ENCODE results near the gene PHF21B.
A peak's percentile ranks its signal among the peaks of the same experiment; 100 is the strongest.
"Not testable (repeated sequence)": the region's sequence is repeated elsewhere in the genome, so short reads cannot be mapped to it uniquely, and the experiment has no call there.

The PHF21B gene

DNA sequence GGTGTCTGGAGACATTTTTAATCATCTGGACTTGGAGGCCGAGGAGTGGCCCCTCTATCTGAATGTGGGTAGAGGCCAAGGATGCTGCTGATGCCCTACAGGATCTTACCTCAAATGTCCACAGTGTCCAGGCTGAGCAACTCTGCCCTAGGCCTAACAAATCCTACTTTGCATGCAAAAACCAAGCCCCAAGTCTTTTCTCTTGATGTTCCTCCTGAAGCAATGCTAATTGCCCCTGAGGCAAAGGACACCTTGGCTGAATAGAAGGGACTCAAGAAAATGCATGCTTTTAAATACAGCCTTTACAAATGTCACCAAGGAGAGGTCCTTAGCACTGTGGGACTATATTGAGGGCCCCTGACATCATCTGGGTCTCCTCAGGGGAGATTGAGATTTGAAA is 43.8 kb upstream of the PHF21B start:
- Histone ChIP-seq H3K36me3 (replicated peaks in 1 of 2; ENCODE audit: control insufficient read depth in 2 of 2, insufficient read depth in 2 of 2, low read length in 2 of 2) (no peaks in the 10 kb centered on the region), H3K27me3 (ENCODE audit: control insufficient read depth in 3 of 3, insufficient read depth in 3 of 3, low read depth in 1 of 3, low read length in 3 of 3) (peaks cover 0 to 35% (median 0%) of the 10 kb centered on the region in 3 experiments), H3K4me1 (ENCODE audit: control insufficient read depth in 2 of 2, insufficient read depth in 1 of 2, low read depth in 1 of 2, low read length in 2 of 2) (peaks cover 0 to 8% of the 10 kb centered on the region in 2 donors), H2BK120ac (ENCODE audit: low read depth, low read length) (no peak overlapping the region), H3K9me3 (replicated peaks in 1 of 2; ENCODE audit: control insufficient read depth in 2 of 2, insufficient read depth in 1 of 2, low read depth in 1 of 2, low read length in 2 of 2) (no peaks in the 10 kb centered on the region), H3K23ac (ENCODE audit: low read depth, low read length, poor library complexity) (no peak overlapping the region), H4K91ac (ENCODE audit: low read depth, low read length, poor library complexity) (no peak overlapping the region), H2BK5ac (ENCODE audit: low read length) (no peak overlapping the region), H3K4me2 (ENCODE audit: insufficient read depth, low read length, poor library complexity, severe bottlenecking) (no peak overlapping the region), H3K4me3 (ENCODE audit: low read length in 2 of 2) (no peak overlapping the region), H3K9ac (ENCODE audit: low read depth, low read length, poor library complexity) (no peak overlapping the region), H2BK12ac (ENCODE audit: low read length) (no peak overlapping the region), H2AK5ac (ENCODE audit: low read depth, low read length) (no peak overlapping the region), H3K14ac (ENCODE audit: low read length) (no peak overlapping the region), H4K8ac (ENCODE audit: low read depth, low read length) (no peak overlapping the region), H3K79me1 (ENCODE audit: low read depth, low read length) (no peaks in the 10 kb centered on the region), H3K27ac (replicated peaks; ENCODE audit: low read length) (no peak overlapping the region), H3K18ac (ENCODE audit: low read length) (no peak overlapping the region), H2BK15ac (ENCODE audit: low read length) (no peak overlapping the region), H2AFZ (ENCODE audit: low read length) (no peak overlapping the region), H3K4ac (ENCODE audit: low read length) (no peak overlapping the region)
- WGBS, 2 donors (ENCODE audit: extremely low coverage in 2 of 2, insufficient read length in 2 of 2, insufficient replicate concordance in 1 of 2) = no CpG with 5 or more reads among the region's 1 CpG
- DNase-seq (ENCODE audit: low spot score) = no peak

DNA sequence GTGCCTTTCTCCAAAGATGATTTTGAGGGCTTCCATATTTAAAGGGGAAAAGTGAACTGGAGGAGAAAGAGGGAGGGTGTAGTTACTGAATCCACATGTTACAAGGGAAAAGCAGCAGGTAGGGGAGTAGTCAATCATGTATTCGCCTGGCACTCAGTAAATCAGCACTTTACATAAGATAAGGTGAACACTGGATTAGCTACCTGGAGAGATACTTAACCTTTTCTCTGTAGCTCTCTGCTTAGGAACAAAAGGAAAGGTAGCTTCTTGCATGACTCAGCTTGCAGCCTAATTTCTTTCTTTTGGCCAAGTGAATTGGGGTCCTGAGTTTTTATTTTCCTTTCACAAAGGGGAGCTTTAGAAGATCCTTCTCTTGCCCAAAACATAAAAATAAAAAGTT is 43.3 kb upstream of the PHF21B start:
- WGBS, 2 donors (ENCODE audit: extremely low coverage in 2 of 2, insufficient read length in 2 of 2, insufficient replicate concordance in 1 of 2) = no CpG with 5 or more reads among the region's 1 CpG
- Histone ChIP-seq H3K4ac (ENCODE audit: low read length) (no peak overlapping the region), H4K8ac (ENCODE audit: low read depth, low read length) (no peak overlapping the region), H2BK12ac (ENCODE audit: low read length) (no peak overlapping the region), H3K14ac (ENCODE audit: low read length) (no peak overlapping the region), H3K79me1 (ENCODE audit: low read depth, low read length) (no peaks in the 10 kb centered on the region), H3K4me1 (ENCODE audit: control insufficient read depth in 2 of 2, insufficient read depth in 1 of 2, low read depth in 1 of 2, low read length in 2 of 2) (peaks cover 0 to 8% of the 10 kb centered on the region in 2 donors), H2AK5ac (ENCODE audit: low read depth, low read length) (no peak overlapping the region), H2BK15ac (ENCODE audit: low read length) (no peak overlapping the region), H3K27ac (replicated peaks; ENCODE audit: low read length) (no peak overlapping the region), H3K18ac (ENCODE audit: low read length) (no peak overlapping the region), H2AFZ (ENCODE audit: low read length) (no peak overlapping the region), H3K9ac (ENCODE audit: low read depth, low read length, poor library complexity) (no peak overlapping the region), H3K4me2 (ENCODE audit: insufficient read depth, low read length, poor library complexity, severe bottlenecking) (no peak overlapping the region), H4K91ac (ENCODE audit: low read depth, low read length, poor library complexity) (no peak overlapping the region), H2BK5ac (ENCODE audit: low read length) (no peak overlapping the region), H2BK120ac (ENCODE audit: low read depth, low read length) (no peak overlapping the region), H3K36me3 (replicated peaks in 1 of 2; ENCODE audit: control insufficient read depth in 2 of 2, insufficient read depth in 2 of 2, low read length in 2 of 2) (no peaks in the 10 kb centered on the region), H3K23ac (ENCODE audit: low read depth, low read length, poor library complexity) (no peak overlapping the region), H3K9me3 (replicated peaks in 1 of 2; ENCODE audit: control insufficient read depth in 2 of 2, insufficient read depth in 1 of 2, low read depth in 1 of 2, low read length in 2 of 2) (no peaks in the 10 kb centered on the region), H3K4me3 (ENCODE audit: low read length in 2 of 2) (no peak overlapping the region), H3K27me3 (ENCODE audit: control insufficient read depth in 3 of 3, insufficient read depth in 3 of 3, low read depth in 1 of 3, low read length in 3 of 3) (peaks cover 0 to 37% (median 0%) of the 10 kb centered on the region in 3 experiments)
- DNase-seq (ENCODE audit: low spot score) = no peak

DNA sequence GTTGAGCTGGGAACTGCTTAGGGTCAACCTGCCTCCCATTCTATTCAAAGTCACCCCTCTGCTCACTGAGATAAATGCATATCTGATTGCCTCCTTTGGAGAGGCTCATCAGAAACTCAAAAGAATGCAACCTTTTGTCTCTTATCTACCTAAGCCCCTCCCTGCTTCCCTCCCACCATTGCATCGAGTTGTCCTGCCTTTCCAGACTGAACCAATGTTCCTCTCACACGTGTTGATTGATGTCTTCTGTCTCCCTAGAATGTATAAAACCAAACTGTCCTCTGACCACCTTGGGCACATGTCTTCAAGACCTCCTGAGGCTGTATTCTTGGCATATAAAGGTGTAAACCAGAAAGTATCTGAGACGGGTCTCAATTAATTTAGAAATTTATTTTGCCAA is 42.9 kb upstream of the PHF21B start:
- WGBS, 2 donors (ENCODE audit: extremely low coverage in 2 of 2, insufficient read length in 2 of 2, insufficient replicate concordance in 1 of 2) = no CpG with 5 or more reads among the region's 3 CpGs
- not testable (repeated sequence) for H4K91ac ChIP-seq (ENCODE audit: low read depth, low read length, poor library complexity); H2BK120ac ChIP-seq (ENCODE audit: low read depth, low read length); H4K8ac ChIP-seq (ENCODE audit: low read depth, low read length); H3K4me1 ChIP-seq (ENCODE audit: control insufficient read depth in 2 of 2, insufficient read depth in 1 of 2, low read depth in 1 of 2, low read length in 2 of 2); H3K27ac ChIP-seq (replicated peaks; ENCODE audit: low read length); H2BK12ac ChIP-seq (ENCODE audit: low read length); H3K4me3 ChIP-seq (ENCODE audit: low read length in 2 of 2); H3K14ac ChIP-seq (ENCODE audit: low read length); H2BK5ac ChIP-seq (ENCODE audit: low read length); H3K36me3 ChIP-seq (replicated peaks in 1 of 2; ENCODE audit: control insufficient read depth in 2 of 2, insufficient read depth in 2 of 2, low read length in 2 of 2); H3K23ac ChIP-seq (ENCODE audit: low read depth, low read length, poor library complexity); DNase-seq (ENCODE audit: low spot score); H2BK15ac ChIP-seq (ENCODE audit: low read length); H3K79me1 ChIP-seq (ENCODE audit: low read depth, low read length); H2AFZ ChIP-seq (ENCODE audit: low read length); H3K9me3 ChIP-seq (replicated peaks in 1 of 2; ENCODE audit: control insufficient read depth in 2 of 2, insufficient read depth in 1 of 2, low read depth in 1 of 2, low read length in 2 of 2); H3K4me2 ChIP-seq (ENCODE audit: insufficient read depth, low read length, poor library complexity, severe bottlenecking); H3K18ac ChIP-seq (ENCODE audit: low read length); H2AK5ac ChIP-seq (ENCODE audit: low read depth, low read length); H3K4ac ChIP-seq (ENCODE audit: low read length); H3K9ac ChIP-seq (ENCODE audit: low read depth, low read length, poor library complexity)
- H3K27me3 ChIP-seq (ENCODE audit: control insufficient read depth in 3 of 3, insufficient read depth in 3 of 3, low read depth in 1 of 3, low read length in 3 of 3) = peaks cover 0 to 37% (median 0%) of the 10 kb centered on the region in 3 experiments

DNA sequence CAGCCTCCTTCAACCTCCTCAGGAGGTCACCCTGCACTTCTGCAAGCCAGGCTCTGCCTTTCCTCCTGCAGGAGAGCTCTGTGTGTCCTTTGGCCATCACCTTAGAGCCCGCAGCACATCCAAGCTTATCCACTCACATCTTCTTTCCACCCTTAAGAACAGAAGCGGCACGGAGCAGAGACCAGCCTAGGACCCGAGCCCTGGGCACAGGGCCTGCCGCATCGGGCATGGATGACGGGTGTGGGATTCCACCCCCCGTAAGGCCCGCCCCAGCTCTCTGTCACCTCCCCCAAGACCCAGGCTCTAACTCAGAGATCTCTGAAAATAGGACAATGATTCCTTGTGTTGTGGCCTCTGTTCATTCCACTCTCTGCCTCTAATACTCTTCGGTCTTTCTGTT is 42.1 kb upstream of the PHF21B start:
- no peak for DNase-seq (ENCODE audit: low spot score)
- Histone ChIP-seq H3K27me3 (ENCODE audit: control insufficient read depth in 3 of 3, insufficient read depth in 3 of 3, low read depth in 1 of 3, low read length in 3 of 3) (peaks cover 0 to 40% (median 0%) of the 10 kb centered on the region in 3 experiments), H2AK5ac (ENCODE audit: low read depth, low read length) (peak overlapping the region; percentile 20), H3K18ac (ENCODE audit: low read length) (no peak overlapping the region), H3K4me2 (ENCODE audit: insufficient read depth, low read length, poor library complexity, severe bottlenecking) (no peak overlapping the region), H2BK5ac (ENCODE audit: low read length) (no peak overlapping the region), H4K8ac (ENCODE audit: low read depth, low read length) (no peak overlapping the region), H3K27ac (replicated peaks; ENCODE audit: low read length) (no peak overlapping the region), H2AFZ (ENCODE audit: low read length) (no peak overlapping the region), H3K4me1 (ENCODE audit: control insufficient read depth in 2 of 2, insufficient read depth in 1 of 2, low read depth in 1 of 2, low read length in 2 of 2) (peaks cover 0 to 10% of the 10 kb centered on the region in 2 donors), H3K9me3 (replicated peaks in 1 of 2; ENCODE audit: control insufficient read depth in 2 of 2, insufficient read depth in 1 of 2, low read depth in 1 of 2, low read length in 2 of 2) (no peaks in the 10 kb centered on the region), H3K79me1 (ENCODE audit: low read depth, low read length) (no peaks in the 10 kb centered on the region), H2BK12ac (ENCODE audit: low read length) (no peak overlapping the region), H3K36me3 (replicated peaks in 1 of 2; ENCODE audit: control insufficient read depth in 2 of 2, insufficient read depth in 2 of 2, low read length in 2 of 2) (no peaks in the 10 kb centered on the region), H3K4ac (ENCODE audit: low read length) (no peak overlapping the region), H3K9ac (ENCODE audit: low read depth, low read length, poor library complexity) (no peak overlapping the region), H4K91ac (ENCODE audit: low read depth, low read length, poor library complexity) (no peak overlapping the region), H2BK15ac (ENCODE audit: low read length) (no peak overlapping the region), H3K4me3 (ENCODE audit: low read length in 2 of 2) (no peak overlapping the region), H2BK120ac (ENCODE audit: low read depth, low read length) (no peak overlapping the region), H3K23ac (ENCODE audit: low read depth, low read length, poor library complexity) (no peak overlapping the region), H3K14ac (ENCODE audit: low read length) (no peak overlapping the region)
- WGBS, 2 donors (ENCODE audit: extremely low coverage in 2 of 2, insufficient read length in 2 of 2, insufficient replicate concordance in 1 of 2) = no CpG with 5 or more reads among the region's 10 CpGs
